ENCODE measurements around the gene SNRPD1. TPM values are rescaled to one million over a fixed set of nuclear protein-coding genes. Genes with fewer than 3 reads are reported as not detected.

SNRPD1 gene
- total RNA-seq, 2 donors from 2014 or later = 98.9 to 114 TPM

DNA sequence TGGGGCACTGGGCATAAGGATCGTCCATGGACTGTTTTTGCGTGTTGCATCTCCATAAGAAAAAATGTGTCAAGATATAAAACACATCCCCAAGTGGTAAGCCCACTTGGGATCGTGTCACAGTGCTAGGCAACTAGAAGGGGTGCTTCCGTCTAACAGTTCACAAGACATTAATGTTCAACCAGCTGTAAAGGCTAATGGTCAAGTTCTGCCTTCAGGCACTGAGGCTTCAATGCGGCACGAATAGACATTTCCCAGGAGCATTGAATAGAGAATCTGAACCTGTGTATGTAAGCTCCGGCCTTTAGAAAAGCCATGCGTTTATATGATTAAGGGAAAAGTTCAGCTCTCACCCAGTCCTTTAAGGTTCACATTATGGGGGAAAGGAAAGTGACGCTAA is 50.5 kb downstream of the SNRPD1 start:
- H3K9me3 Mint-ChIP-seq = no peaks in the 10 kb centered on the region
- H3K4me1 Mint-ChIP-seq = no peaks in the 10 kb centered on the region
- H3K36me3 Mint-ChIP-seq (ENCODE audit: low read depth) = peaks cover 16% of the 10 kb centered on the region
- no peak overlapping the region for H3K4me3 Mint-ChIP-seq
- Histone ChIP-seq H3K4me1 (ENCODE audit: control insufficient read depth, insufficient read depth, low read length) (no peaks in the 10 kb centered on the region), H3K9ac (ENCODE audit: extremely low read depth, low read length, poor library complexity, severe bottlenecking) (no peak overlapping the region), H3K4me3 (ENCODE audit: low read length) (no peak overlapping the region), H3K27ac (ENCODE audit: low read depth, low read length) (no peak overlapping the region), H3K36me3 (ENCODE audit: control insufficient read depth, insufficient read depth, low read length) (peaks cover 19% of the 10 kb centered on the region), H3K9me3 (ENCODE audit: control insufficient read depth, low read length) (no peaks in the 10 kb centered on the region), H3K27me3 (ENCODE audit: control insufficient read depth, insufficient read depth, low read length, poor library complexity, severe bottlenecking) (no peaks in the 10 kb centered on the region)
- TF ChIP-seq CTCF (conservative IDR thresholded peaks at IDR 0.05) = no peak
- no peak overlapping the region for H3K27ac Mint-ChIP-seq
- no peak for DNase-seq
- no peaks in the 10 kb centered on the region for H3K27me3 Mint-ChIP-seq (ENCODE audit: insufficient read depth)
- WGBS, 2 experiments (ENCODE audit: insufficient coverage in 1 of 2, insufficient read length in 1 of 2) = 98 to 99% methylated on average over 9 of the region's 9 CpGs

DNA sequence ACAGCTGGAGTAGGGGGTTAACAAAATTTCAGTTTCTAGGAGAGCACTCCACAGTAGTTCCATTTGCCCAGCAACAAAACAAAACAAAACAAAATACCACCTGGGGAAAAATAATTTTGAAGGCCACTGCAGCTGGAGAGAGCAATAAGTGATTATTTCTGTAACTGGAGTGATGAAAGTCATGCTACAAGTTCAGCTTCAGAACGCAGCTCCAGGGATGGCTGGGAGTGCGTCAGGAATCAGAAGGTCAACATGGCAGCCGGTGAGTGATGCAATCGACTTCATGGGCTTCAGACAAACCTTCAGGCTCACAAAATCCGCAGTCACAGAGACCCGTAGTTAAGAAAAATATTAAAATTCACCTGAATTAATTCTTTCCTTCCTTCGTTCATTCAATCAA is 51.5 kb downstream of the SNRPD1 start:
- no peak for TF ChIP-seq CTCF (conservative IDR thresholded peaks at IDR 0.05)
- Histone ChIP-seq H3K36me3 (ENCODE audit: control insufficient read depth, insufficient read depth, low read length) (peaks cover 19% of the 10 kb centered on the region), H3K27ac (ENCODE audit: low read depth, low read length) (peak overlapping the region; percentile 10), H3K9me3 (ENCODE audit: control insufficient read depth, low read length) (no peaks in the 10 kb centered on the region), H3K9ac (ENCODE audit: extremely low read depth, low read length, poor library complexity, severe bottlenecking) (no peak overlapping the region), H3K27me3 (ENCODE audit: control insufficient read depth, insufficient read depth, low read length, poor library complexity, severe bottlenecking) (no peaks in the 10 kb centered on the region), H3K4me1 (ENCODE audit: control insufficient read depth, insufficient read depth, low read length) (no peaks in the 10 kb centered on the region), H3K4me3 (ENCODE audit: low read length) (no peak overlapping the region)
- Mint-ChIP-seq H3K27me3 (ENCODE audit: insufficient read depth) (no peaks in the 10 kb centered on the region), H3K36me3 (ENCODE audit: low read depth) (peaks cover 16% of the 10 kb centered on the region), H3K9me3 (no peaks in the 10 kb centered on the region), H3K27ac (peak overlapping the region; percentile 78), H3K4me1 (no peaks in the 10 kb centered on the region), H3K4me3 (no peak overlapping the region)
- 94 to 99% methylated on average over 6 to 7 of the region's 7 CpGs for WGBS, 2 experiments (ENCODE audit: insufficient coverage in 1 of 2, insufficient read length in 1 of 2)
- DNase-seq = no peak

GRCh38 chr18:21664069-21664468 is 52.0 kb downstream of the SNRPD1 start:
- TF ChIP-seq CTCF (conservative IDR thresholded peaks at IDR 0.05) = no peak
- no peaks in the 10 kb centered on the region for H3K4me1 ChIP-seq (ENCODE audit: control insufficient read depth, insufficient read depth, low read length)
- Mint-ChIP-seq H3K36me3 (ENCODE audit: low read depth) (peaks cover 16% of the 10 kb centered on the region), H3K4me3 (no peak overlapping the region), H3K4me1 (no peaks in the 10 kb centered on the region), H3K27ac (no peak overlapping the region), H3K9me3 (no peaks in the 10 kb centered on the region), H3K27me3 (ENCODE audit: insufficient read depth) (no peaks in the 10 kb centered on the region)
- peaks cover 19% of the 10 kb centered on the region for H3K36me3 ChIP-seq (ENCODE audit: control insufficient read depth, insufficient read depth, low read length)
- H3K27me3 ChIP-seq (ENCODE audit: control insufficient read depth, insufficient read depth, low read length, poor library complexity, severe bottlenecking) = no peaks in the 10 kb centered on the region
- no peaks in the 10 kb centered on the region for H3K9me3 ChIP-seq (ENCODE audit: control insufficient read depth, low read length)
- no peak overlapping the region for H3K9ac ChIP-seq (ENCODE audit: extremely low read depth, low read length, poor library complexity, severe bottlenecking)
- DNase-seq = no peak
- 89% methylated on average over 2 of the region's 2 CpGs; no CpG with 5 or more reads in 1 of the 2 experiments for WGBS, 2 experiments (ENCODE audit: insufficient coverage in 1 of 2, insufficient read length in 1 of 2)
- no peak overlapping the region for H3K4me3 ChIP-seq (ENCODE audit: low read length)
- no peak overlapping the region for H3K27ac ChIP-seq (ENCODE audit: low read depth, low read length)
